Esophagus squamous epithelium (tissue), 4 donors: Measurements from ENCODE around the gene LIN28B.

Experiments
- POLR2A ChIP-seq, 4 donors: fragments of 450-650 bp; IDR thresholded peaks; one replicate each; pipeline ENCODE4 v1.6.1; 2017; ENCODE audit warnings: antibody characterized with exemption in 4 of 4, mild to moderate bottlenecking in 4 of 4, moderate library complexity in 3 of 4
- TF ChIP-seq, protein P1 (sequence below), 6 experiments: fragments of 450-650 bp in 4 of 6; fragments of 200-600 bp in 2 of 6; sonication (generic) in 2 of 6; IDR thresholded peaks; one replicate each; pipeline ENCODE4 v1.5.1; 2016 to 2019; ENCODE audit warnings: antibody characterized with exemption in 6 of 6, mild to moderate bottlenecking in 4 of 6, moderate library complexity in 4 of 6

DNA sequence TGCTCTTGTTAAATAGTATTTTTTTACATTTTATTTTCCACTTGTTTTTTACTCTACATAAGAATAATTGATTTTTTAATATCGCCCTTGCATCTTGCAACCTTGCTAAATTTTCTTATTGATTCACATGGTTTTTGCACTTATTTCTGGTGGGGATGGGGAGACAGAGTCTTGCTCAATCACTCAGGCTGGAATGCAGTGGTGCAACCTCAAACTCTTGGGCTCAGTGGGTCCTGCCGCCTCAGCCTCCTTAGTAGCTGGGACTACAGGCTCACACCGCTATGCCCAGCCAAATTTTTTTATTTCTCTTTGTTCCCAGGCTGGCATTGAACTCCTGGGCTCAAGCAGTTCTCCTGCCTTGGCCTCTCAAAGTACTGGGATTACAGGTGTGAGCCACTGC, 30.3 kb downstream of the LIN28B start:
- TF ChIP-seq, protein P1, sequence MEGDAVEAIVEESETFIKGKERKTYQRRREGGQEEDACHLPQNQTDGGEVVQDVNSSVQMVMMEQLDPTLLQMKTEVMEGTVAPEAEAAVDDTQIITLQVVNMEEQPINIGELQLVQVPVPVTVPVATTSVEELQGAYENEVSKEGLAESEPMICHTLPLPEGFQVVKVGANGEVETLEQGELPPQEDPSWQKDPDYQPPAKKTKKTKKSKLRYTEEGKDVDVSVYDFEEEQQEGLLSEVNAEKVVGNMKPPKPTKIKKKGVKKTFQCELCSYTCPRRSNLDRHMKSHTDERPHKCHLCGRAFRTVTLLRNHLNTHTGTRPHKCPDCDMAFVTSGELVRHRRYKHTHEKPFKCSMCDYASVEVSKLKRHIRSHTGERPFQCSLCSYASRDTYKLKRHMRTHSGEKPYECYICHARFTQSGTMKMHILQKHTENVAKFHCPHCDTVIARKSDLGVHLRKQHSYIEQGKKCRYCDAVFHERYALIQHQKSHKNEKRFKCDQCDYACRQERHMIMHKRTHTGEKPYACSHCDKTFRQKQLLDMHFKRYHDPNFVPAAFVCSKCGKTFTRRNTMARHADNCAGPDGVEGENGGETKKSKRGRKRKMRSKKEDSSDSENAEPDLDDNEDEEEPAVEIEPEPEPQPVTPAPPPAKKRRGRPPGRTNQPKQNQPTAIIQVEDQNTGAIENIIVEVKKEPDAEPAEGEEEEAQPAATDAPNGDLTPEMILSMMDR (IDR thresholded peaks at IDR 0.05): no peak
- no peak for TF ChIP-seq POLR2A (IDR thresholded peaks at IDR 0.05)
